ENCODE measurements around the gene CALY.

The CALY gene

GRCh38 chr10:133350950-133351329 lies 14.2 kb upstream of the CALY start:
- H3K27me3 ChIP-seq (ENCODE audit: insufficient read depth, poor library complexity, severe bottlenecking): peaks cover 5% of the 10 kb centered on the region
- no peak for TF ChIP-seq POLR2AphosphoS5 (IDR thresholded peaks at IDR 0.05; ENCODE audit: low read depth)
- TF ChIP-seq CTCF (IDR thresholded peaks at IDR 0.05; ENCODE audit: insufficient read depth, low read length): no peak
- no peak for TF ChIP-seq SPI1 (IDR thresholded peaks at IDR 0.05; ENCODE audit: borderline replicate concordance, low read depth)
- no peak for TF ChIP-seq REST (IDR thresholded peaks at IDR 0.05; ENCODE audit: insufficient replicate concordance, low read depth)
- no peak for TF ChIP-seq GABPA (IDR thresholded peaks at IDR 0.05; ENCODE audit: low read depth)
- no peak overlapping the region for H3K4me3 ChIP-seq (replicated peaks; ENCODE audit: insufficient read depth, low read length)
- no peak for DNase-seq (ENCODE audit: low read depth in 1 of 2, low spot score in 1 of 2)
- no peak overlapping the region for H3K27ac ChIP-seq (replicated peaks)

- Histone ChIP-seq H3K27ac (replicated peaks) (no peak overlapping the region), H3K27me3 (ENCODE audit: insufficient read depth, poor library complexity, severe bottlenecking) (peaks cover 5% of the 10 kb centered on the region), H3K4me3 (replicated peaks; ENCODE audit: insufficient read depth, low read length) (no peak overlapping the region)
- DNase-seq (ENCODE audit: low read depth in 1 of 2, low spot score in 1 of 2): no peak
- TF ChIP-seq CTCF (IDR thresholded peaks at IDR 0.05; ENCODE audit: insufficient read depth, low read length): no peak
- TF ChIP-seq SPI1 (IDR thresholded peaks at IDR 0.05; ENCODE audit: borderline replicate concordance, low read depth): no peak
- no peak for TF ChIP-seq GABPA (IDR thresholded peaks at IDR 0.05; ENCODE audit: low read depth)
- no peak for TF ChIP-seq REST (IDR thresholded peaks at IDR 0.05; ENCODE audit: insufficient replicate concordance, low read depth)
- TF ChIP-seq POLR2AphosphoS5 (IDR thresholded peaks at IDR 0.05; ENCODE audit: low read depth): no peak; the same call in 1 of the 2 replicates
These were observed 13.7 kb upstream of the CALY start for GRCh38 chr10:133350283-133350949.

- Histone ChIP-seq H3K4me3 (replicated peaks; ENCODE audit: insufficient read depth, low read length) (no peak overlapping the region), H3K27me3 (ENCODE audit: insufficient read depth, poor library complexity, severe bottlenecking) (peaks cover 5% of the 10 kb centered on the region), H3K27ac (replicated peaks) (no peak overlapping the region)
- DNase-seq (ENCODE audit: low read depth in 1 of 2, low spot score in 1 of 2): no peak
- TF ChIP-seq REST (IDR thresholded peaks at IDR 0.05; ENCODE audit: insufficient replicate concordance, low read depth): no peak
- no peak for TF ChIP-seq GABPA (IDR thresholded peaks at IDR 0.05; ENCODE audit: low read depth)
- no peak for TF ChIP-seq POLR2AphosphoS5 (IDR thresholded peaks at IDR 0.05; ENCODE audit: low read depth)
- TF ChIP-seq SPI1 (IDR thresholded peaks at IDR 0.05; ENCODE audit: borderline replicate concordance, low read depth): no peak
- no peak for TF ChIP-seq CTCF (IDR thresholded peaks at IDR 0.05; ENCODE audit: insufficient read depth, low read length)
These were observed 12.9 kb upstream of the CALY start for GRCh38 chr10:133349577-133350011.
